ENCODE data around the gene CWC27.

DNA sequence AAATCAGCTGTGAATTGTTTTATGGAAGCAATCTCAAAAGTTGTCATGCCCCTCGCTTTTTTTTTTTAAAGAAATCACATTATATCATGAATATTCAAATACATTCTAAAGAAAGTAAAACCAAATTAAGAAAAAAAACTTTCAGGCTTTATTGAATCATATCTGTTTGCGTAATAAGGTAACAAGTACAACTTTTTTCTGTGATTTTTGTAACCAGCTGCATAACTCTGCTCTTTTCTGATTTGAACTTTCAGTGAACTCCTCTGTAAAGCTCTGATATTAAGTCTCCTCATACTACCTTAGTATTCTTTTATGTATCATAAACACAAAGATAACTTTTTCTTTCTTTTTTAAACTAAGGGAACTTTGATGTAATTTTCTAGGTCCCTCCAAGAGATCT, 65.3 kb downstream of the CWC27 start:
- TF ChIP-seq, protein P1, sequence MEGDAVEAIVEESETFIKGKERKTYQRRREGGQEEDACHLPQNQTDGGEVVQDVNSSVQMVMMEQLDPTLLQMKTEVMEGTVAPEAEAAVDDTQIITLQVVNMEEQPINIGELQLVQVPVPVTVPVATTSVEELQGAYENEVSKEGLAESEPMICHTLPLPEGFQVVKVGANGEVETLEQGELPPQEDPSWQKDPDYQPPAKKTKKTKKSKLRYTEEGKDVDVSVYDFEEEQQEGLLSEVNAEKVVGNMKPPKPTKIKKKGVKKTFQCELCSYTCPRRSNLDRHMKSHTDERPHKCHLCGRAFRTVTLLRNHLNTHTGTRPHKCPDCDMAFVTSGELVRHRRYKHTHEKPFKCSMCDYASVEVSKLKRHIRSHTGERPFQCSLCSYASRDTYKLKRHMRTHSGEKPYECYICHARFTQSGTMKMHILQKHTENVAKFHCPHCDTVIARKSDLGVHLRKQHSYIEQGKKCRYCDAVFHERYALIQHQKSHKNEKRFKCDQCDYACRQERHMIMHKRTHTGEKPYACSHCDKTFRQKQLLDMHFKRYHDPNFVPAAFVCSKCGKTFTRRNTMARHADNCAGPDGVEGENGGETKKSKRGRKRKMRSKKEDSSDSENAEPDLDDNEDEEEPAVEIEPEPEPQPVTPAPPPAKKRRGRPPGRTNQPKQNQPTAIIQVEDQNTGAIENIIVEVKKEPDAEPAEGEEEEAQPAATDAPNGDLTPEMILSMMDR (conservative IDR thresholded peaks at IDR 0.05; ENCODE audit: low read depth, low read length): no peak
- no peak for TF ChIP-seq EZH2phosphoT487 (IDR thresholded peaks at IDR 0.05; ENCODE audit: borderline replicate concordance, low read length)
- TF ChIP-seq EZH2 (IDR thresholded peaks at IDR 0.05; ENCODE audit: low read length, unreplicated experiment): no peak

Measured in PC-3 (cell line).